Esophagus squamous epithelium (tissue), 4 donors: ENCODE data around the gene DAZAP1.

Source experiments
- POLR2A ChIP-seq, 4 donors: fragments of 450-650 bp; IDR thresholded peaks; one replicate each; pipeline ENCODE4 v1.6.1; 2017; ENCODE audit warnings: antibody characterized with exemption in 4 of 4, mild to moderate bottlenecking in 4 of 4, moderate library complexity in 3 of 4
- TF ChIP-seq, protein P1 (sequence below), 6 experiments: fragments of 450-650 bp in 4 of 6; fragments of 200-600 bp in 2 of 6; sonication (generic) in 2 of 6; IDR thresholded peaks; one replicate each; pipeline ENCODE4 v1.5.1; 2016 to 2019; ENCODE audit warnings: antibody characterized with exemption in 6 of 6, mild to moderate bottlenecking in 4 of 6, moderate library complexity in 4 of 6

DNA sequence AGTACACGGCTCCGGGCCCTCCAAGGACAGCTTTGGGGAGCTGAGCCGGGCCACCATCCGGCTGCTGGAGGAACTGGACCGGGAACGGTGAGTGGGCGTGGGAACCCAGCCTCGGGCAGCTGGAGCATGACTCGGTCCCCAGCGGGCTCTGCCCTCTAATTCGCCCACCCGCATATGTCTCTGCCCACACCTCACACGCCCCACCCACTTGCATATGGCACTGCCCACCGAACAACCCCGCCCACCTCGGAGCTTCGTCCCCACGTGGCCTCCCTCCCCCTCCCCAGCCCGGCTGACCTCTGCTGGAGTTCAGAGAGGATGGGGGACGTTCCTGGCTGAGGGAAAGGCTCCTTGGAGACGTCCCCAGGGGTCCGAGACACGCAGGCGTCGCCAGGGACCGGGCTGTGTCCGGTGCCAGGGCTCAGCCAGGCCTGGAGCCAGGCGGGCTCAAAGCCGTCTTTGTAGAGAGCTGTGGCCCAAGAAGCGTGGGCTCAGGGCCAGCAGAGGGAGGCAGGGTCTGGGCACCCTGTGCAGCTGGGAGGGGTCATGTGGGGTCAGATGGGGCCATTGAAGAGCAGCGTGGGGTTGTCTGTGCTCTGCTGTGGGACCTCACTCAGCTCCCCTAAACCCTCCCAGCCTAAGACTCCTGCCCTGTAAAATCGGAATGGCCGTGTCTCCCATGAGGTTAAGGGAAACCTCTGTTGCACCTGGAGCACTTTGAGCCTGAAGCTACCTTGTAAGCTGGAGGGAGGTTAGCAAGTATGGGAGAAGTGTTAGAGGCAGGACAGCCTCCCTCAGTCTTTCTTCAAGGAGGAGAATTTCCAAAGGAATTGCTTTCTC lies 46.4 kb downstream of the DAZAP1 start:
- TF ChIP-seq, protein P1, sequence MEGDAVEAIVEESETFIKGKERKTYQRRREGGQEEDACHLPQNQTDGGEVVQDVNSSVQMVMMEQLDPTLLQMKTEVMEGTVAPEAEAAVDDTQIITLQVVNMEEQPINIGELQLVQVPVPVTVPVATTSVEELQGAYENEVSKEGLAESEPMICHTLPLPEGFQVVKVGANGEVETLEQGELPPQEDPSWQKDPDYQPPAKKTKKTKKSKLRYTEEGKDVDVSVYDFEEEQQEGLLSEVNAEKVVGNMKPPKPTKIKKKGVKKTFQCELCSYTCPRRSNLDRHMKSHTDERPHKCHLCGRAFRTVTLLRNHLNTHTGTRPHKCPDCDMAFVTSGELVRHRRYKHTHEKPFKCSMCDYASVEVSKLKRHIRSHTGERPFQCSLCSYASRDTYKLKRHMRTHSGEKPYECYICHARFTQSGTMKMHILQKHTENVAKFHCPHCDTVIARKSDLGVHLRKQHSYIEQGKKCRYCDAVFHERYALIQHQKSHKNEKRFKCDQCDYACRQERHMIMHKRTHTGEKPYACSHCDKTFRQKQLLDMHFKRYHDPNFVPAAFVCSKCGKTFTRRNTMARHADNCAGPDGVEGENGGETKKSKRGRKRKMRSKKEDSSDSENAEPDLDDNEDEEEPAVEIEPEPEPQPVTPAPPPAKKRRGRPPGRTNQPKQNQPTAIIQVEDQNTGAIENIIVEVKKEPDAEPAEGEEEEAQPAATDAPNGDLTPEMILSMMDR (IDR thresholded peaks at IDR 0.05), result peak in 1 of 6 experiments; percentile 11
- no peak for TF ChIP-seq POLR2A (IDR thresholded peaks at IDR 0.05)
